GM19467 (cell line): Measurements from ENCODE around the gene DOCK2.
"Not testable (repeated sequence)": the region's sequence is repeated elsewhere in the genome, so short reads cannot be mapped to it uniquely, and the experiment has no call there.

ENCODE experiments used
- ATAC-seq: cut with Tn5 transposase; IDR thresholded peaks from one replicate; pipeline ENCODE4 v1.9.1; 2021; ENCODE audit warnings: mild to moderate bottlenecking, moderate library complexity; ENCODE audit not compliant: unreplicated experiment

DOCK2 gene

DNA sequence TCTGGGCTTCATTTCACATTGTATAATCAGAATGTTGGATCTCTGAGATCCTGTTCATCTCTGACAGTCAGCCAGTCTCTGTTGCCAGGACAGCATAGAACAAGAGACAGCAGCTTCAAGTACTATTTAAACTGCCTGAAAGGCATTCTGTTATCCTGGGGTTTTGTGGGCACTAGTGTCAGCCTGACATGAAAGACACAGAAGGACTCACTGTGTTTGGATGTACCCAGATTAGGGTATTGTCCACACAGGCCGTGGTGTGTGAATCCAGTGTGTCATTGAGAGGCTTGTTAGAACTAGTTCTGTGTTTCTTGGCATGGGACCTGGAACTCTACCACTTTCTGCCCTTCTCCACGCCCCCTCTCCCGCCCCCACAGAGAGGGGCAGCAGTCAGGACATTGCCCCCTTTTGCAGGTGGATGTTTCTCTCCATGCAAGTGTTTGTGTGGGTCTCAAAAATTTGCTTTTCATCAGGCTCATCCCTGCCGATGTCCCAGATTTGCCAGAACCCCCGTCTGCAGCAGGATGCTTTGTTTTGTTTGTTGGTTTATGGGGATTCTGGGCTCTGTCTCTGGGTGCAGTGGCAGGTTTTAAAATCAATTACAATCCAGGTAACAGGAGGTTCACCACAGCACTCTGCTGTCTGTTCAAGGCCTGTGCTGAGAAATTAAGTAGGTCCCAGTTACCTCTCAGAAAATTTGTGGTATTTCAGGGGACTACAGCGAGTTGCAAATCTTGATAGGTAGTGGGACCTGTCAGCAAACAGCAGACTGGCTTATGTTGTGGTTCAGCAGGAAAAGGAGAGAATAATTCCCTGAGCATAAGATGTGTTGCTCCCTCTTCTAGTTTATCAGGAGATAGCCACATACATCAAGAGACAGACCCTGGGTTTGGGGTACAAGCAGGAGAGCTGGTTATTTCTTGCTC lies 144.6 kb downstream of the DOCK2 start:
- no peak for ATAC-seq

DNA sequence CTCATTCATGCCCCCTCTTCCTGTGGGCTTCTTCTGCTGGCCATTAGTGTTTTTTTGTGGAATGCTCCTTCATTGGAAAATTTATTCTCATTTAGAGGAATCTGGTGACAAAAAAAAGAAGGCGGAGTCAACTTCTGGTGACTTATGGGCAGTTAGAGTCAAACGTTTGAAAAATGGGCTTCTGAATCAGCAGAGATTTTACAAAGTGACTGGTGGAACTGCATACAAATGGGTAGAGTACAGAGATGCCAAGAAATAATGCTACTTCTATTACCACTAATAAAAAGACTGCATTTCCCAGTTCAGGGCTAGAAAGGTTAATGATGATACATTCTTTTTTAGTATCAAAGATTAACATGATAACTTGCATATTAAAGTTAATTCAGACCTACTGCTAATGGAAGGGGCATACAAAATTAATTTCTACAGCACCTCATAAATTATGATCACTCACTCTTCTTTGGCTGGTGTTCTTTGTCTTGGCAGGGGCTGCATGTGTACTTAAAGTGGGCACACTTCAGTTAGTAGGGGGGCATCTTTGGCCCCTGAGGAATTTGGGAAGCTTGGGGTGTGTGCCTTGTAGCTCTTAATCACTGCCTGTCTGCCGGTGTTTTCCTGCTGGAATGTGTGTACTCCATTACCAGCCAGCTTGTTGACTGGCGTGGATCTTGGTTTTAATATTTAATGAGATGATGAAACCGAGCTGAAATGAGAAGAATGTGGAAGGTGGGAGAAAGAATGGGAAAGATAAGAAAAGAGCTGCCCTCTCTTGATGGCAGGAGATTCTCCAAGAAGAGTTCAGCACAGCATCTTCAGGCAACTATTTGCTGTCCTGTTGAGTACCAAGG lies 148.9 kb downstream of the DOCK2 start:
- ATAC-seq, result no peak

GRCh38 chr5:169788168-169788567 lies 151.1 kb downstream of the DOCK2 start:
- no peak for ATAC-seq

- no peak for ATAC-seq
Observed at GRCh38 chr5:169789417-169789940, 152.4 kb downstream of the DOCK2 start.

DNA sequence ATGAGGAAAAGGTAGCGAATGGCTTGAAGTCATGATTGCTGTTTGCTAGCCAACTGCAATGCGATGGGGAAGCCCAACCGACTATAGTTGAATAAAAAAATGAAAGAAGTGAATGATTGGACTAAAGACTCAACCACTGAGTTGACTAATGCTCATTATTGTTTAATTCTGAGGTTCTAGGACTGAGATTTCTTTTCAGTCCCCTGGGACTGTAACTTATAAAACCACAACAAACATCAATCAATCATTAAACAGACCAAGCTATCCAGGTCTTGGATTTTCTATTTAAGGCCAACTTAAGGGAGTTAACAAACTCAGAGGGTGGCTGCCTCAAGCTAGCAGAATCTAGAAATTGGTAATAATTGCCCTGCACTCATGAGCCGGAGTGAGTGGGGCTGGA lies 154.2 kb downstream of the DOCK2 start:
- ATAC-seq, result no peak

GRCh38 chr5:169795338-169795737 lies 158.3 kb downstream of the DOCK2 start:
- no peak for ATAC-seq

GRCh38 chr5:169796731-169797130 lies 159.7 kb downstream of the DOCK2 start:
- ATAC-seq, result no peak

- no peak for ATAC-seq
Observed at GRCh38 chr5:169797577-169797976, 160.5 kb downstream of the DOCK2 start.

- ATAC-seq, result no peak
Observed at GRCh38 chr5:169798438-169798837, 161.4 kb downstream of the DOCK2 start.

GRCh38 chr5:169798906-169799660 lies 162.0 kb downstream of the DOCK2 start:
- no peak for ATAC-seq

GRCh38 chr5:169801324-169801777 lies 164.3 kb downstream of the DOCK2 start:
- ATAC-seq, result no peak

DNA sequence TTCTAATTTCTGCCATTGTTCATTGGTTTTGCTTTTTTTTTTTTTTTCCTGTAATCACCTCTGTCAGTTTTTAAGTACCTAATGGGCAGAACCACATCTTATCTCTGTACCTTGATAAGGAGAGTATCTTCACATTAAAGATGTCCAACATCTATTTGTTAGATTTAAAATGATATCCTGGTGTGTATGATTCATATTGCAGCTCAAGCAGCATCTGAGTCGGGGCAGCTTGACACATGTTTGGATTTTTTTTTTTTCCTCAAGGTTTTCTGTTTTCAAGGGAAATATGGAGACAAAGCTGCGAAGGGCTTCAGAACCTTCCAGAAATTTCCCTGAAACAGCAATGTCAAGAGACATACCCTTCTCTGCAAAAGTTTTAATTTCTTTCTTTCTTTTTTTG lies 164.7 kb downstream of the DOCK2 start:
- no peak for ATAC-seq

- ATAC-seq, result no peak
Observed at GRCh38 chr5:169803077-169803981, 166.3 kb downstream of the DOCK2 start.

- no peak for ATAC-seq
Observed at GRCh38 chr5:169804861-169805260, 167.8 kb downstream of the DOCK2 start.

- peak; percentile 75 for ATAC-seq
Observed at GRCh38 chr5:169805527-169805934, 168.5 kb downstream of the DOCK2 start.

DNA sequence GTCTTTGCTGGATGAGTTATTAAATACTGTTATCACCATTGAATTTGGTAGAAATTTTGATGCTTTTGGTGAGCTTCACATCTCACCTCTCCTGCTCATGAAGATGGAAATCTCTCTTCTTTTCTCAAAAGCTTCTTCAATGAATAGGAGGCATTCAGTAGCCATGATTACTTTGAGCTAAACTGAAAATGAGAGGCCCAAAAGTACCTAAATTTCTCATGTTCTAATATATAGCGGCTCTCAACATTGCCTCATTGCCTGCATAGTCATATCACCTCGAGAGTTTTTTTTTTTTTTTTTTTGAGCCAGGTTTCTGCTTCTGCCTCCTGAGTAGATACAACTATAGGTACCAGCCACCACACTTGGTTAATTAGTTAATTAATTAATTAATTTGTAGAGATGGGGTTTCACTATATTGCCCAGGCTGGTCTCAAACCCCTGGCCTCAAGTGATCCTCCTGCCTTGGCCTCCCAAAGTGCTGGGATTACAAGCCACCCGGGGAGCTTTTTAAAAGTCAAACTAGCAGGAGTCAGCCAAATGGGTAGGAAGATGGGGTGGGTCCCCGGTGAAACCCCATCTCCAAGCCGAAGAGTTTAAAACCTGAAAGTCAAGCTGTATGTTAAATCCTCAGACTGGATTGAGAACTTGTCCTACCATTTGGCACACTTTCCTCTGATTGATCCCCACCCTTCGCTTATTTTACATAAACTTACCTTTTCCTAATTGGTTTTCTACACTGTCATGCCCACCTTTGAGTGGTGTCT lies 169.0 kb downstream of the DOCK2 start:
- peak; percentile 42 for ATAC-seq

DNA sequence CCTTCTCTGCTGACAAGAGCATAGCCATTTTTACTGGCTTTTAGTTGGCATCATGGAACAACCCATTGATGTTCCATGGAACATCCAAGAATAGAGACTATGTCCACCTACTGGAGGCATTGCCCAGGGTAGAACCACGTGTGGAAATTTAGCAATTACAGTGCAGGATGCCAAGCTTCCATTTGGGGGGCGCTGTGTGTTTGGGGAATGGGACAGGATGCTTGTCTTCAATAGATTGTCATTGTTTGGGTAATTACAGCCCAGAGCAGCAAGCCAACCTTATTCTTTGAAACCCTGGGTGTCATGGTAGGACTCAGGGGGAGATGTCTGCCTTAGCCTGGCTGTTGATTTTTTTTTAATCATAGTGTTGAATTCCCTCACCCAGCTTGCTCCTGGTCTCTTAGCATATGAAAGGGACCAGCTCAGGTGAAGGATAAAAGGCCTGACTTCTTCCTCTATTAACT lies 171.1 kb downstream of the DOCK2 start:
- ATAC-seq, result no peak

DNA sequence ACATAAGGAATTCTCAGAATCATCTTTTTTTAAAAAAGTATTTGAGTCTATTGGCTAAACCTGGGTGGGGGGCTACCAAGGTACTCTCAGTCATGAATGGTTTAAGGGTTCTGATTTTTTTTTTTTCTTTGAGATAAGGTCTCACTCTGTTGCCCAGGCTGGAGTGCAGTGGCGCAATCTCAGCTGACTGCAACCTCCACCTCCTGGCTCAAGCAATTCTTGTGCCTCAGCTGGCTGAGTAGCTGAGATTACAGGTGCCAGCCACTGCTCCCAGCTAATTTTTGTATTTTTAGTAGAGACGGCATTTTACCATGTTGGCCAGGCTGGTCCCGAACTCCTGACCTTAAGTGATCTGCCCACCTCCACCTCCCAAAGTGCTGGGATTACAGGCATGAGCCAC lies 171.8 kb downstream of the DOCK2 start:
- not testable (repeated sequence) for ATAC-seq

DNA sequence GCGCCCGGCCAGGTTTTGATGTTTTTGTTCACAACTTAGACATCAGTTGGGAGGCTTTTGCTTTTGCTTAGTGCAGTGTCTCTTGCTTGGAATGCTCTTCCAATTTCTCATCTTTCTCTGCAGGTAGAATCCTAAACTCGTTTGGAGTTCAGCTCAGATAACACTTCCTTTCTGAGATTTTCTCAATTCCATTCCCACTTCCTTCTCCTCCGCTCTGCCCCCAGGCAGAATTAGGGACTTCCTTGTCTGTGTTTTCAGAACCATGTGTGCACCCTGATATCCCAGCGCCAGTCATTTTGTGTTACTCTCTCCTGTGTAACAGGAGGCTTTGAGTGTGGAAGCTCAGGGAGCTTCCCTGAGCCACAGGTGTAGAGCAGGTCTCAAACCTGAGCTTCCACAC lies 172.2 kb downstream of the DOCK2 start:
- no peak for ATAC-seq
